Fibroblast of skin of right biceps (primary cell): ENCODE data around the gene ABCF1.

Experiments
- DNase-seq: peaks from one replicate; pipeline ENCODE4 v3.0.0-alpha.2; 2013

Gene ABCF1

GRCh38 chr6:30635834-30636233 lies 64.6 kb downstream of the ABCF1 start:
- DNase-seq: no peak

DNA sequence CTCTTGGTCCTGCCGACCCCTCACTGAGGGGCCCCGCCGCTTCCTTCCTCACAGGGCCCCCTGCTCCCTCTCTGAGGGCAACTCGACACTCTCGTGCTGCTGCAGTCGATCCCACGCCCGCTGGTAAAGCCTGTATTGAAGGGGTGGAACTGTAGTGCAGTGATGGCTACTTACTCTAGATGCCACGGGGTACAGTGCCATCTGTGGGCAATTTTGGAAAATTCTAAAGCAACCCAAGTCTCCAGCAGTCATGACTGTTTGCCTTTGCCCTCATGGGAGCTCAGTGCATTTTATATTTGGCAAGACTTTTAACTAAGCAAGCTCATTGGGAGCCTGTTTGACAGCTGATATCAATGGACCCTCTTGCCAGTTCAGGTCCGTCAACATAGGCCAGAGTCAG lies 69.2 kb downstream of the ABCF1 start:
- DNase-seq: no peak

DNA sequence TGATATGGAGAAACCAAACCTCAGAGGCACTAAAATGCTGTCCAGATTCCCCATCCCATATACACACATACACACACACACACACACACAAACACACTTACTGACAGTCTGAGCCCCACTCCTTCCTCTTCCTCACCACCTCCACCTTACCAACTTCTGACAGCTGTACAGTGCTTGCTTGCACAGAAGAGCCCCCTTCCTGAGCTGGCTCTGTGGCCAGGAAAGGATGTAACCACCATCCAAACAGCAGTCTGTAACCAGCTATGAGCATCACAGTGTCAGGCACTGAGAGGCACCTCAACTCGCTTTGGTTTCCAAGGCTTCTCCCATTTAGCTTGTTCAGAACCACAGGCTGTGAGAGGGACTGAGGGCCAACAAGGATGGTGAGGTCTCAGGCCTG lies 69.8 kb downstream of the ABCF1 start:
- DNase-seq: no peak
